AG09319 (cell line): ENCODE data around the gene HCFC1R1.
A peak's percentile ranks its signal among the peaks of the same experiment; 100 is the strongest.

Experiments
- DNase-seq: peaks from one replicate; pipeline ENCODE4 v3.0.0-alpha.2; 2010; ENCODE audit warnings: low read depth; ENCODE audit errors: extremely low read depth
- TF ChIP-seq, protein P1 (sequence below): IDR thresholded peaks from 2 replicates; pipeline ENCODE4 v1.5.1; 2011; ENCODE audit warnings: low read depth, mild to moderate bottlenecking, inconsistent platforms, low read length, moderate library complexity

HCFC1R1 gene

GRCh38 chr16:3007059-3007956, 16.4 kb downstream of the HCFC1R1 start:
- DNase-seq: no peak
- TF ChIP-seq, protein P1, sequence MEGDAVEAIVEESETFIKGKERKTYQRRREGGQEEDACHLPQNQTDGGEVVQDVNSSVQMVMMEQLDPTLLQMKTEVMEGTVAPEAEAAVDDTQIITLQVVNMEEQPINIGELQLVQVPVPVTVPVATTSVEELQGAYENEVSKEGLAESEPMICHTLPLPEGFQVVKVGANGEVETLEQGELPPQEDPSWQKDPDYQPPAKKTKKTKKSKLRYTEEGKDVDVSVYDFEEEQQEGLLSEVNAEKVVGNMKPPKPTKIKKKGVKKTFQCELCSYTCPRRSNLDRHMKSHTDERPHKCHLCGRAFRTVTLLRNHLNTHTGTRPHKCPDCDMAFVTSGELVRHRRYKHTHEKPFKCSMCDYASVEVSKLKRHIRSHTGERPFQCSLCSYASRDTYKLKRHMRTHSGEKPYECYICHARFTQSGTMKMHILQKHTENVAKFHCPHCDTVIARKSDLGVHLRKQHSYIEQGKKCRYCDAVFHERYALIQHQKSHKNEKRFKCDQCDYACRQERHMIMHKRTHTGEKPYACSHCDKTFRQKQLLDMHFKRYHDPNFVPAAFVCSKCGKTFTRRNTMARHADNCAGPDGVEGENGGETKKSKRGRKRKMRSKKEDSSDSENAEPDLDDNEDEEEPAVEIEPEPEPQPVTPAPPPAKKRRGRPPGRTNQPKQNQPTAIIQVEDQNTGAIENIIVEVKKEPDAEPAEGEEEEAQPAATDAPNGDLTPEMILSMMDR: no peak

DNA sequence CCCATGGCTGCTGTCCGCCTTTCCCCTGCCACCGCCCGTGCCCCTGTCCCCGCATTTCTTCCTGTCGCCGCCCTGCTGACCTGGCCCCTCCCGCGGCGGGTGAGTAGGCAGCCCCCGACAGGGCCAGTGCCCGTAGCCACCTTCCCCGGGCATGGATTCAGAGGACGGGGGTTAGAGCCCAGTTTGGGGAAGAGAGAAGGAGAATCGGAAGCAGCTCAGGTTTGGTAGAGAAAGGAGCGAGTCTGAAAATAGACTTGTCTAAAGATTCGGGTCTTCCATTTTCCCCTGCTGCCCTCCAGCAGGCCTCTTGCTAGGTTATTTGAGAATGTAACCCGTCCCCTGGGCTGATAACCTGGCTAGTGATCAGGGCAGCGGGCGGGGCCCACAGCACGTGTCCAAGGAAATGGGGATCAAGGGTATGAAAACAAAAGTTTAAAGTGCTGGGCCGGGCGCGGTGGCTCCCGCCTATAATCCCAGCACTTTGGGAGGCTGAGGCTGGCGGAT, 18.9 kb downstream of the HCFC1R1 start:
- DNase-seq: no peak
- TF ChIP-seq, protein P1: no peak

DNA sequence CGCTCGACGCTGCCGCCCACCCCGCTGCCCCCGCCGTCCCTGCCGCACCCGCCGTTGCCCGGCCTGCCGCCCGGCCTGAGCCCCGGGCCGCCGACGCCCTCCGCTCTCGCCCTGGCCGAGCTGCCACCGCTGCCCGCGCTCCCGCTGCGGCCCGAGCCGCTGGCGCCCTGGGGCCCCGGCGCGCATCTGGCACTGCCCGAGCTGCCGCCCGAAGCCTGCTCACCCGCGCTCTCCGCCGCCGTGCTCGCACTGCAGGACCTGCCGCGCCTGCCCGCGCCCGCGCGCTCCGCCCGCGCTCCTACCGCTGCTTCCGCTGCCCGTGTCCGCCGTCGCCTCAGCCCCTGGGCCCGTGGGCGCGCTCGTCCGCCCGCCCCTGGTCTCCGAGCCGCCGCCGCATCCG, 19.4 kb downstream of the HCFC1R1 start:
- DNase-seq: no peak
- TF ChIP-seq, protein P1: no peak

DNA sequence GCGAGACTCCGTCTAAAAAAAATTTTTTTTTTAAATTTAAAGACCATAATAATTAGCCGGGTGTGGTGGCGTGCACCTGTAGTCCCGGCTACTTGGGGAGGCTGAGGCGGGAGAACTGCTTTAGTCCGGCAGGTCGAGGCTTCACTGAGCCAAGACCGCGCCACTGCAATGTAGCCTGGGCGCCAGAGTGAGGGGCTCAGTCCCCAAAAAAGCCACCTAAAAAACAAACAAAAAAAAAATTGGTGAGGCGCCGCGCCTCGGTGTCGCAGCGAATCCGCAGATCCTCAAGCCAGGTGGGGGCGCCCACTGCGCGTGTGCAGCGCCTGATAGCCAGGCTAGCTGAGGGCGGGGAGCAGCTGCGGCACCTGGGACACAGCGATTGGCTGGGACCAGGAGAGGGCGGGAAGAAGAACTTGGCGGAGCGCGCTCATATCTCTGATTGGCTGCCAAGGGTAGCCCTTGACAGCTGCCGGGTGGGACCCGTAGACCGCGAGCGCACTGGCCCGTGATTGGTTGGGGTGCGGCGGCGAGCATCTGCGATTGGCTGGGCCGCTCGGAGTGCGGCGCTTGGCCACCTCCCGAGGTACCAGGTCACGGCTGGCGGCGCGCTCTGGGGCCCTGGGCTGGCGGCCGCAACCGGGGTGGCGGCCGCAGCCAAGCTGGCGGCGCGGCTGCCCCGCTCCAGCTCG, 20.0 kb downstream of the HCFC1R1 start:
- peak; percentile 96 for DNase-seq
- TF ChIP-seq, protein P1: peak; percentile 49

- DNase-seq: no peak
- TF ChIP-seq, protein P1: no peak
Observed at GRCh38 chr16:3001316-3001715, 22.4 kb downstream of the HCFC1R1 start.

DNA sequence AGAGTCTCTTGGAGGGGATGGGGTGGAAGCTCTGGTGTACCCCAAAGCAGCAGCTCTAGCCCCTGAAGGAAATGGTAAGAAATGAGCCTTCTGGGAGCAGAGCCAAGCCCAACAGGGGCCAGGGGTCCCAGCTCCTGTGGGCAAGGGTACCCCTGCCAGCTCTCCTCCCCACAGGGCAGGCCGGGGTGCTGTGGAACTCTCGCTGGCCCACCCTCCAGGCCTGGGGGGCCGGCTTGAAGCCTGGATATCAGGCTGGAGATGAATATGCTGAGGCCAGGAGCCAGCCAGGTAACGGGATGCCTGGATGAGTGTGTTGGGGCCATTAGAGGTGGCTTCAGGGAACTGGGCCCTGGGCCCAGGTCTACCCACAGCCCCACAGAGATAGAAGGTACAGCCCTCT, 23.2 kb downstream of the HCFC1R1 start:
- no peak for DNase-seq
- TF ChIP-seq, protein P1: no peak

- TF ChIP-seq, protein P1: no peak
- DNase-seq: no peak
Observed at GRCh38 chr16:2999929-3000328, 23.8 kb downstream of the HCFC1R1 start.
